Muscle layer of duodenum (tissue), 2 donors: Measurements from ENCODE around the gene SPDYE16.
"Not testable (repeated sequence)": the region's sequence is repeated elsewhere in the genome, so short reads cannot be mapped to it uniquely, and the experiment has no call there.

Experiments used
- H3K27ac ChIP-seq: one replicate; pipeline ENCODE4 v1.7.0; 2013; ENCODE audit warnings: mild to moderate bottlenecking, low read length
- H3K27me3 ChIP-seq: one replicate; pipeline ENCODE4 v1.7.0; 2013; ENCODE audit warnings: low read depth, mild to moderate bottlenecking, control low read depth, low read length
- H3K36me3 ChIP-seq, 2 donors: one replicate each; pipeline ENCODE4 v1.7.0; 2013; ENCODE audit warnings: low read length in 2 of 2, control low read depth in 1 of 2, mild to moderate bottlenecking in 1 of 2; ENCODE audit not compliant: insufficient read depth in 2 of 2, control insufficient read depth in 1 of 2
- H3K4me1 ChIP-seq, 2 donors: one replicate each; pipeline ENCODE4 v1.7.0; 2013; ENCODE audit warnings: low read length in 2 of 2, mild to moderate bottlenecking in 2 of 2, control low read depth in 1 of 2, moderate library complexity in 1 of 2; ENCODE audit not compliant: insufficient read depth in 2 of 2, control insufficient read depth in 1 of 2
- H3K4me3 ChIP-seq, 2 donors: one replicate each; pipeline ENCODE4 v1.7.0; 2013; ENCODE audit warnings: low read length in 2 of 2, low read depth in 1 of 2, mild to moderate bottlenecking in 1 of 2
- H3K9me3 ChIP-seq, 2 donors: one replicate each; pipeline ENCODE4 v1.7.0; 2013; ENCODE audit warnings: low read length in 2 of 2, control low read depth in 1 of 2, mild to moderate bottlenecking in 1 of 2; ENCODE audit not compliant: control insufficient read depth in 1 of 2
- donor health status: healthy.

Gene SPDYE16

GRCh38 chr7:76543197-76543596 is at the start of gene SPDYE16:
Gene SPDYE16 (minus strand): TSS chr7:76543297. CDS start chr7:76541459, 1,838 bp downstream.
- H3K9me3 ChIP-seq, H3K4me3 ChIP-seq, H3K4me1 ChIP-seq, H3K27ac ChIP-seq, H3K27me3 ChIP-seq, H3K36me3 ChIP-seq: not testable (repeated sequence)

- not testable (repeated sequence) for H3K4me1 ChIP-seq, H3K9me3 ChIP-seq, H3K36me3 ChIP-seq, H3K4me3 ChIP-seq, H3K27ac ChIP-seq, H3K27me3 ChIP-seq
These were observed 49.6 kb upstream of the SPDYE16 start for GRCh38 chr7:76592694-76593093.

GRCh38 chr7:76591602-76592304 is 48.7 kb upstream of the SPDYE16 start:
- H3K36me3 ChIP-seq, H3K27me3 ChIP-seq, H3K4me3 ChIP-seq, H3K27ac ChIP-seq, H3K9me3 ChIP-seq, H3K4me1 ChIP-seq: not testable (repeated sequence)

- not testable (repeated sequence) for H3K4me1 ChIP-seq, H3K4me3 ChIP-seq
These were observed 47.9 kb upstream of the SPDYE16 start for GRCh38 chr7:76591033-76591432.

GRCh38 chr7:76588586-76588985 is 45.5 kb upstream of the SPDYE16 start:
- H3K27ac ChIP-seq, H3K27me3 ChIP-seq, H3K4me3 ChIP-seq, H3K9me3 ChIP-seq, H3K36me3 ChIP-seq, H3K4me1 ChIP-seq: not testable (repeated sequence)

More at GRCh38 chr7:76591033-76591432, 47.9 kb upstream of the SPDYE16 start:
- H3K27me3 ChIP-seq, H3K36me3 ChIP-seq, H3K27ac ChIP-seq, H3K9me3 ChIP-seq: not testable (repeated sequence)

GRCh38 chr7:76586585-76587315 is 43.7 kb upstream of the SPDYE16 start:
- not testable (repeated sequence) for H3K36me3 ChIP-seq, H3K27ac ChIP-seq, H3K4me3 ChIP-seq, H3K4me1 ChIP-seq, H3K9me3 ChIP-seq, H3K27me3 ChIP-seq

GRCh38 chr7:76583636-76584281 is 40.7 kb upstream of the SPDYE16 start:
- not testable (repeated sequence) for H3K36me3 ChIP-seq, H3K4me1 ChIP-seq, H3K27me3 ChIP-seq, H3K4me3 ChIP-seq, H3K9me3 ChIP-seq
- peak overlapping the region; percentile 45 for H3K27ac ChIP-seq

GRCh38 chr7:76582848-76583631 is 39.9 kb upstream of the SPDYE16 start:
- H3K9me3 ChIP-seq, H3K36me3 ChIP-seq, H3K27me3 ChIP-seq, H3K27ac ChIP-seq, H3K4me1 ChIP-seq, H3K4me3 ChIP-seq: not testable (repeated sequence)

GRCh38 chr7:76575919-76576655 is 33.0 kb upstream of the SPDYE16 start:
- H3K4me3 ChIP-seq, H3K27me3 ChIP-seq, H3K27ac ChIP-seq, H3K4me1 ChIP-seq, H3K36me3 ChIP-seq, H3K9me3 ChIP-seq: not testable (repeated sequence)

GRCh38 chr7:76575431-76575830 is 32.3 kb upstream of the SPDYE16 start:
- not testable (repeated sequence) for H3K27me3 ChIP-seq, H3K4me3 ChIP-seq, H3K4me1 ChIP-seq, H3K36me3 ChIP-seq, H3K27ac ChIP-seq, H3K9me3 ChIP-seq

- not testable (repeated sequence) for H3K4me1 ChIP-seq, H3K9me3 ChIP-seq, H3K36me3 ChIP-seq, H3K4me3 ChIP-seq, H3K27ac ChIP-seq, H3K27me3 ChIP-seq
These were observed 29.2 kb upstream of the SPDYE16 start for GRCh38 chr7:76572296-76572695.
